Activated CD8-positive, alpha-beta memory T cell treated with anti-CD3 and anti-CD28 coated beads, Interleukin-2, amount 50 U/mL, for 24 hours (primary cell): ENCODE data around the gene ERGIC3.

Experiments
- DNase-seq: peaks from one replicate; pipeline ENCODE4 v3.0.0-alpha.2; 2020; ENCODE audit errors: extremely low read depth

ERGIC3 gene

GRCh38 chr20:35541783-35542662, at the start of gene ERGIC3:
Gene ERGIC3 (plus strand): TSS chr20:35542078. CDS start chr20:35542098, 20 bp downstream.
- DNase-seq = peak; percentile 94

GRCh38 chr20:35492352-35492751, 49.5 kb upstream of the ERGIC3 start:
- DNase-seq = no peak

- DNase-seq = no peak
These were observed 45.4 kb upstream of the ERGIC3 start for GRCh38 chr20:35496481-35496880.

GRCh38 chr20:35497320-35497719, 44.6 kb upstream of the ERGIC3 start:
- no peak for DNase-seq

DNA sequence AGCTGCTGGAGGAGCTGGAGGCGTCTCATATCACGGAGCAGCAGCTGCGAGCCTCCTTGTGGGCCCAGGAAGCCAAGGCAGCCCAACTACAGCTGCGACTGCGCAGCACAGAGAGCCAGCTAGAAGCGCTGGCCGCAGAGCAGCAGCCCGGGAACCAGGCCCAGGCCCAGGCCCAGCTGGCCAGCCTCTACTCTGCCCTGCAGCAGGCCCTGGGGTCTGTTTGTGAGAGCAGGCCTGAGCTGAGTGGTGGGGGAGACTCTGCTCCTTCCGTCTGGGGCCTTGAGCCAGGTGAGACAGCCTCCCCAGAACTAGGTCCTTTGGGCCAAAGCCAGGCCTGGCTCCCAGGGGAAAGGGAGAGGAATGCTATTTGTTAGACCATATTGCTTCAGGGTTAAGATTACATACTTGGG, 44.1 kb upstream of the ERGIC3 start:
- DNase-seq = no peak

GRCh38 chr20:35499271-35499670, 42.6 kb upstream of the ERGIC3 start:
- DNase-seq = no peak

DNA sequence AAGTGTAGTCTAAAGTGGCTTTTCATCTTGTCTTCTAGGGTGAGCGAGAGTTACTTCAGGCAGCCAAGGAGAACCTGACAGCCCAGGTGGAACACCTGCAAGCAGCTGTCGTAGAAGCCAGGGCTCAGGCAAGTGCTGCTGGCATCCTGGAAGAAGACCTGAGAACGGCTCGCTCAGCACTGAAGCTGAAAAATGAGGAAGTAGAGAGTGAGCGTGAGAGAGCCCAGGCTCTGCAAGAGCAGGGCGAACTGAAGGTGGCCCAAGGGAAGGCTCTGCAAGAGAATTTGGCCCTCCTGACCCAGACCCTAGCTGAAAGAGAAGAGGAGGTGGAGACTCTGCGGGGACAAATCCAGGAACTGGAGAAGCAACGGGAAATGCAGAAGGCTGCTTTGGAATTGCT, 39.5 kb upstream of the ERGIC3 start:
- DNase-seq = no peak

GRCh38 chr20:35503281-35503680, 38.6 kb upstream of the ERGIC3 start:
- DNase-seq = no peak

DNA sequence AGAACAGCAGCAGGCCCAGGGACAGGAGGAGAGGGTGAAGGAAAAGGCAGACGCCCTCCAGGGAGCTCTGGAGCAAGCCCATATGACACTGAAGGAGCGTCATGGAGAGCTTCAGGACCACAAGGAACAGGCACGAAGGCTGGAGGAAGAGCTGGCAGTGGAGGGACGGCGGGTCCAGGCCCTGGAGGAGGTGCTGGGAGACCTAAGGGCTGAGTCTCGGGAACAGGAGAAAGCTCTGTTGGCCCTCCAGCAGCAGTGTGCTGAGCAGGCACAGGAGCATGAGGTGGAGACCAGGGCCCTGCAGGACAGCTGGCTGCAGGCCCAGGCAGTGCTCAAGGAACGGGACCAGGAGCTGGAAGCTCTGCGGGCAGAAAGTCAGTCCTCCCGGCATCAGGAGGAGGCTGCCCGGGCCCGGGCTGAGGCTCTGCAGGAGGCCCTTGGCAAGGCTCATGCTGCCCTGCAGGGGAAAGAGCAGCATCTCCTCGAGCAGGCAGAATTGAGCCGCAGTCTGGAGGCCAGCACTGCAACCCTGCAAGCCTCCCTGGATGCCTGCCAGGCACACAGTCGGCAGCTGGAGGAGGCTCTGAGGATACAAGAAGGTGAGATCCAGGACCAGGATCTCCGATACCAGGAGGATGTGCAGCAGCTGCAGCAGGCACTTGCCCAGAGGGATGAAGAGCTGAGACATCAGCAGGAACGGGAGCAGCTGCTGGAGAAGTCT, 37.9 kb upstream of the ERGIC3 start:
- DNase-seq = no peak

DNA sequence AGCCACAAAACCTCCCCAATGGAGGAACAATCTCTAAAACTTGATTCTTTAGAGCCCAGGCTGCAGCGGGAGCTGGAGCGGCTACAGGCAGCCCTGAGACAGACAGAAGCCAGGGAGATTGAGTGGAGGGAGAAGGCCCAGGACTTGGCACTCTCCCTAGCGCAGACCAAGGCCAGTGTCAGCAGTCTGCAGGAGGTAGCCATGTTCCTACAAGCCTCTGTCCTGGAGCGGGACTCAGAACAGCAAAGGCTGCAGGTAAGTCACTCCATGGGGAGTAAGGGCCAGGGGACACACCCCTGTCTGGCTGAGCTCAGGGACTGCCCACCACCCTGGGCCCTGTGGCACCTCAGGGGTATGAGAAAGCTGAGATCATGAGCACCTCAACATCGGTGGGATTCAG, 37.1 kb upstream of the ERGIC3 start:
- DNase-seq = no peak

DNA sequence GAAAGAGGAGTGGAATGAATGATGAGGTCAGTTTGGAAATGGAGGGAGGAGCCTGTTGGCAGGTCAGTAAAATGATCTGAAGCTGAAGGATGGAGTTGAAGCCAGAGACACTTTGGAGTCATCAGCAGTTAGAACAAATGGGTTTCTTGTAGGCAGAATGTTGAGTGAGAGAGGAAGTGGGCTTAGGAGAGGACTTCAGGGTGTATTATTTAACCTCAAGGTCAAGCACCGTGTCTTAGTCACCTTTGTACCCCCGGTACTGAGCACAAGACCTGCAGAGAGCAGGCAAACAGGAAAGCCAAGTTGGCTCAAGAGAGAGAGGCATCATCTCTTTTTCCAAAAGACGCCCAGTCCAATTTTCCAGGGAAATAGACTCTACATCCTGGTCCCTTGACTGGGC, 35.7 kb upstream of the ERGIC3 start:
- DNase-seq = no peak

GRCh38 chr20:35506872-35507638, 34.8 kb upstream of the ERGIC3 start:
- no peak for DNase-seq

GRCh38 chr20:35508493-35509218, 33.2 kb upstream of the ERGIC3 start:
- DNase-seq = no peak

DNA sequence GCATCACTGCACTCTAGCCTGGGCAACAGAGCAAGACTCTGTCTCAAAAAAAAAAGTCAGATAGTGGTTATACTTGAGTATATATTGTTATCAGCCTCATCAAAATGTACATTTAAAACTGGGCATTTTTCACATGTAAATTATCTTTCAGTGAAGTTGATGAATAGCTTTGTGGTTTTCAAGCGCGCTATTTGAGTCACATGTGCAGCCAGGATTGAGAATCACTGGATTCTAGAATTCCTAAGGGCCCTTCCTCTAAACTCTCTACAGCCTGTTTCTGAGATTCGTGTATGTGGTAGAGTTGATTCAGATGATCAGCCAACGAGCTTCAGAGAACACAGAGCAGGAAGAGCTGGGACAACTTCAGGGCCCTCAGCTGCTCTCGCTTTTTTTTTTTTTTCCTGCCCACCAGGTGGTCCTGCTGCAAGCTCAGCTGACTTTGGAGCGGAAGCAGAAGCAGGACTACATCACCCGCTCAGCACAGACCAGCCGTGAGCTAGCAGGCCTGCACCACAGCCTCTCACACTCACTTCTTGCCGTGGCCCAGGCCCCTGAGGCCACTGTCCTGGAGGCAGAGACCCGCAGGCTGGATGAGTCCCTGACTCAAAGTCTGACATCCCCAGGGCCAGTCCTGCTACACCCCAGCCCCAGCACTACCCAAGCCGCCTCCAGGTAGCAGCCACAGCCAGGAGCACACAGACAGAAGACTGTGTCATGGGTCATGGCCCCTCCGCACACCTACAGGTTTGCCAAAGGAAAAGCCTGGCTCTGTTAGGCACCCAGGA, 30.7 kb upstream of the ERGIC3 start:
- no peak for DNase-seq

GRCh38 chr20:35511814-35512420, 30.0 kb upstream of the ERGIC3 start:
- no peak for DNase-seq

DNA sequence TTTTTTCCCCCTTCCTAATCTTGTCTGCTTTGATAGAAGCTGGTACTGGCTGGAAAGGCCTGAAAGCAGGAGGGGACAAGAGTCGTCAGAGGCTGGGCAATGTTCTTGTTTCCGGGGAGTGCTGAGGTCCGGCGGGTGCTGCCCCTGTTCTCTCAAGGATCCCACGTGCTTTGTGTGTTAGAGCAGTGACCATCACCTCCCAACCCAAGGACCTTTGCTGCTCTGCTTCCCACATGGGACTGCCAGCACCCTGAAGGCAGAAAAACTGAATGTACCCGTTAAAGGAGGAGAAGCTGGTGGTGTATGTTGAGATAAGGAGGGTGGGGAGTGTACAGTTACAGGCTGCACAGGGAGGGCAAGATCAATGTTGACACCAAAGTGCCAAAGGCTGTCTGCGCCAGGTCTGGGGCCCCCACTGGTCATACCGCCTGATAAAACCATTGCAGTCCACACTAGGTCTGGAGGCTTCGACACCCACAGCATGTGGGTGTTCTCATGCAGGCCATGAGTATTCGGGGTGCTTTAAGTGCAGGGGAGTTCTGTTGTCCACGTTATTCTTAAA, 27.4 kb upstream of the ERGIC3 start:
- no peak for DNase-seq

- DNase-seq = no peak
These were observed 26.5 kb upstream of the ERGIC3 start for GRCh38 chr20:35515341-35515740.

DNA sequence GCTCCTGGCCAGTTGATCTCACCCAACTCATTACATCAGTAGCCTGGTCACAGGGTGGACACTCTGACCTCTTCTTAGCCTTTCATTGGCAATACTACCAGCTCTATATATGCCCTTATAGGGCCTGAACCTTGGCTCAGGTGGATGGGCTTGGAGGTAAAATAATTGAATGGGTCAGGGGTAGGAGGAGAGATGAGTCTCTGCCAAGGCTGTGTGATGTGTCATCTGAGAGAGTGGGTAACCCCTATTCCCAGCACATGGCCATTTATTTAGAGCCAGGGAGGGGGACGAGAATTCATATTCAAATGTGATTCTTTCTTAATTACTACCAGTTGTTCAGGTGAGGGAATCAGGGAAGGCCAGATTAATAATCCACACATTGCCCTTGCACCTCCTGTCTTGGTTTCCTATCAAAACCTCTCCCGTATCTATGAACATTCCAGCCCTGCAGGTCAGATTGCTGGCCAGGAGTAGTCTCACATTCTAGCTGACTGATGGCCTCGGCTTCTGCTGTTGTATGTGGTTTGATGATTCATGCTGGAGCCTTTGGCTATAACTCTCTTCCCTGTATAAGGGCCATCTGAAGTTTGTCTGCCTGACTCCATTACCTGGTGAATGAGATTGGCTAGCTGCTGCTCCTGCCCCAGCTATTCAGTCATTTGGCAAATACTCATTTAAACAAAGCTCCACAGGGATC, 25.8 kb upstream of the ERGIC3 start:
- no peak for DNase-seq

DNA sequence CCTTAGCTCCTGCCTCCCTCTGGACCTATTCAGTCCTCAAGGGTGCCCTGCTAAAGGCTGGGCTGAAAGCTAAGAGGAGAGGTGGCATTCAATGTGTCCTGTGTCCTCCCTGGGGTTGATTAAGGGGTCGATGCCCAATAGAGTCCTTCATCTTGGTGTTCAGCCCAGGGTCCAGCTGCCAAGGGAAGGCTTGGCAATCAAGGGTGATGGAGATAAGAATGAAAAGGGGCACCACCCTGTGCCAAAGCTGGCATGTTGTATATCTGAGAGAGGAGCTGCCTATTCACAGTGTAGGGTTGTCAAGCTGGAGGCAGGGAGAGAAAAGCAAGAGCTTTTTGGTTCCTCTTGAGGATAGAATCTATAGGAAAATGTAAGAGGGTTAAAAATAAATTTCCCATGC, 24.8 kb upstream of the ERGIC3 start:
- no peak for DNase-seq
